OCI-LY1 (cell line): ENCODE results near the gene TRIM74.
A peak's percentile ranks its signal among the peaks of the same experiment; 100 is the strongest.
"Not testable (repeated sequence)": the region's sequence is repeated elsewhere in the genome, so short reads cannot be mapped to it uniquely, and the experiment has no call there.

Experiments
- EZH2 ChIP-seq: fragments of 200-600 bp; sonication (generic), shearing (Covaris generic); IDR thresholded peaks from 2 replicates; pipeline ENCODE4 v1.8.0; 2017; ENCODE audit warnings: borderline replicate concordance, mixed run types, mild to moderate bottlenecking, antibody characterized with exemption, low read length, moderate library complexity, mixed read lengths
- TF ChIP-seq, protein P1 (sequence below): fragments of 200-600 bp; sonication (generic), shearing (Covaris generic); IDR thresholded peaks from 2 replicates; pipeline ENCODE4 v1.5.1; 2017; ENCODE audit warnings: mild to moderate bottlenecking, antibody characterized with exemption, low read length, moderate library complexity, mixed read lengths

DNA sequence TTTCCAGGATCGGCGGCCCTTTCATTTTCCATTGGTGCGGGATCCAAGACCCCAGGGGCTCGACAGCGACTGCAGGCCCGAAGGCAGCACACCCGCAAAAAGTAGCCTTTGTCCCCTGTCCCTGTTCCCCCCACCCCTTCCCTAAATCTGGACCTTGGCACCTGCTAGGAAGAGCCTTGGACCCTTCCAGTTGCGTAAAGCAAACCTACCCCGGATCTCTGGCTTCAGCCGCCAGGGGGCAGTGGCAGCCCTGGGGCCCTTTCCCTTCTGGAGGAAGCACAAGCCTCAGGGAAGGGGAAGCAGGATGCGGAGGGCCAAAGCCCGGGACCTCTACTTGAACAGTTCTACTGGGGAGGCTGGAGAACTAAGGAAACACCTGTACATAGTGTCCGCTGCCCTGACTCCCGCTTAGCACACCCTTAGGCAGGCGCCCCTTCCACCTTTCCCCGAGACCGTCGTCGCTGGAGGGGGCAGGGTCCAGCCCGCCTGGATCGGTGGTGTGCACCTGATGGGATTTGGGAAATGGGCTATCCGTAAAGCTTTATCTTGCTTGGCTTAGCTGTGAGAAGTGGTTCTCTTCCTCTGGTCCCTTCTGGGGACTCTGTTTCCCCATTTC is 23.0 kb downstream of the TRIM74 start:
- TF ChIP-seq, protein P1, sequence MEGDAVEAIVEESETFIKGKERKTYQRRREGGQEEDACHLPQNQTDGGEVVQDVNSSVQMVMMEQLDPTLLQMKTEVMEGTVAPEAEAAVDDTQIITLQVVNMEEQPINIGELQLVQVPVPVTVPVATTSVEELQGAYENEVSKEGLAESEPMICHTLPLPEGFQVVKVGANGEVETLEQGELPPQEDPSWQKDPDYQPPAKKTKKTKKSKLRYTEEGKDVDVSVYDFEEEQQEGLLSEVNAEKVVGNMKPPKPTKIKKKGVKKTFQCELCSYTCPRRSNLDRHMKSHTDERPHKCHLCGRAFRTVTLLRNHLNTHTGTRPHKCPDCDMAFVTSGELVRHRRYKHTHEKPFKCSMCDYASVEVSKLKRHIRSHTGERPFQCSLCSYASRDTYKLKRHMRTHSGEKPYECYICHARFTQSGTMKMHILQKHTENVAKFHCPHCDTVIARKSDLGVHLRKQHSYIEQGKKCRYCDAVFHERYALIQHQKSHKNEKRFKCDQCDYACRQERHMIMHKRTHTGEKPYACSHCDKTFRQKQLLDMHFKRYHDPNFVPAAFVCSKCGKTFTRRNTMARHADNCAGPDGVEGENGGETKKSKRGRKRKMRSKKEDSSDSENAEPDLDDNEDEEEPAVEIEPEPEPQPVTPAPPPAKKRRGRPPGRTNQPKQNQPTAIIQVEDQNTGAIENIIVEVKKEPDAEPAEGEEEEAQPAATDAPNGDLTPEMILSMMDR = peak; percentile 48
- TF ChIP-seq EZH2 = not testable (repeated sequence)
